Endothelial cell (in vitro differentiated cells): ENCODE results near the gene PPM1D. TPM values are rescaled to one million over a fixed set of nuclear protein-coding genes. Genes with fewer than 3 reads are reported as not detected.

Source experiments
- DNase-seq: peaks from one replicate; pipeline ENCODE4 v3.0.0; 2021; ENCODE audit warnings: low spot score
- H3K27ac Mint-ChIP-seq: one replicate; pipeline ENCODE4 v1.8.0; 2021; ENCODE audit warnings: mixed read lengths, inconsistent platforms; ENCODE audit not compliant: unreplicated experiment
- H3K27me3 Mint-ChIP-seq: one replicate; pipeline ENCODE4 v1.8.0; 2021; ENCODE audit warnings: mild to moderate bottlenecking, moderate library complexity, mixed read lengths, inconsistent platforms; ENCODE audit not compliant: unreplicated experiment
- H3K36me3 Mint-ChIP-seq: one replicate; pipeline ENCODE4 v1.8.0; 2021; ENCODE audit warnings: mild to moderate bottlenecking, low read depth, mixed read lengths, inconsistent platforms; ENCODE audit not compliant: unreplicated experiment
- H3K4me1 Mint-ChIP-seq: one replicate; pipeline ENCODE4 v1.8.0; 2021; ENCODE audit warnings: mild to moderate bottlenecking, mixed read lengths, inconsistent platforms; ENCODE audit not compliant: unreplicated experiment
- H3K4me3 Mint-ChIP-seq: one replicate; pipeline ENCODE4 v1.8.0; 2021; ENCODE audit warnings: mild to moderate bottlenecking, mixed read lengths, inconsistent platforms; ENCODE audit not compliant: unreplicated experiment
- H3K9me3 Mint-ChIP-seq: one replicate; pipeline ENCODE4 v1.8.0; 2021; ENCODE audit warnings: mixed read lengths, inconsistent platforms; ENCODE audit not compliant: unreplicated experiment
- total RNA-seq: library from RNA; stranded (reverse); fragmentation: NEBNext Ultra II Directional; extraction: Animal tissue kit (Norgen Biotek cat#: 25700); gene quantifications from one replicate; pipeline ENCODE4 v1.2.1, GENCODE V29; 2021; ENCODE audit not compliant: unreplicated experiment
- TF ChIP-seq, protein P1 (sequence below): fragments of 200-600 bp; sonication (generic); IDR thresholded peaks from one replicate; pipeline ENCODE4 v1.5.0; 2021; ENCODE audit warnings: antibody characterized with exemption; ENCODE audit not compliant: unreplicated experiment

PPM1D gene
- total RNA-seq, 1 donor from 2014 or later: 14.6 TPM

DNA sequence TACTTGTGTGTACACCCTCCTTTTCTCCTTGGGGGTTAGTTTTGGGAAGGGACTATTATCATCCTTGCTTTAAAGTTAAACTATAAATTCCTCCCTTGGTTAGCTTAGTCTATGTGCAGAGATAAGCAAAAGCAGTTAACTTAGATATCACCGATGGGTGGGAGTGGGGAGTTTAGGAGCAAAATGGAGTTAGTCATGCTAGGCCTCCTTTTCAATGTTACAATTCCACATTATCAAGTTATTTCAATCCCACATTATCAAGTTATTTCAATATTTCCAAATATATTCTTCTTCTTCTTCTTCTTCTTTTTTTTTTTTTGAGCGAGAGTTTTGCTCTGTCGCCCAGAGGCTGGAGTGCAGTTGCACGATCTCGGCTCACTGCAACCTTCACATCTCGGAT lies 76.0 kb downstream of the PPM1D start:
- peaks cover 13% of the 10 kb centered on the region for H3K4me1 Mint-ChIP-seq
- DNase-seq: no peak
- no peak overlapping the region for H3K4me3 Mint-ChIP-seq
- no peak overlapping the region for H3K27ac Mint-ChIP-seq
- no peaks in the 10 kb centered on the region for H3K36me3 Mint-ChIP-seq
- no peaks in the 10 kb centered on the region for H3K27me3 Mint-ChIP-seq
- TF ChIP-seq, protein P1, sequence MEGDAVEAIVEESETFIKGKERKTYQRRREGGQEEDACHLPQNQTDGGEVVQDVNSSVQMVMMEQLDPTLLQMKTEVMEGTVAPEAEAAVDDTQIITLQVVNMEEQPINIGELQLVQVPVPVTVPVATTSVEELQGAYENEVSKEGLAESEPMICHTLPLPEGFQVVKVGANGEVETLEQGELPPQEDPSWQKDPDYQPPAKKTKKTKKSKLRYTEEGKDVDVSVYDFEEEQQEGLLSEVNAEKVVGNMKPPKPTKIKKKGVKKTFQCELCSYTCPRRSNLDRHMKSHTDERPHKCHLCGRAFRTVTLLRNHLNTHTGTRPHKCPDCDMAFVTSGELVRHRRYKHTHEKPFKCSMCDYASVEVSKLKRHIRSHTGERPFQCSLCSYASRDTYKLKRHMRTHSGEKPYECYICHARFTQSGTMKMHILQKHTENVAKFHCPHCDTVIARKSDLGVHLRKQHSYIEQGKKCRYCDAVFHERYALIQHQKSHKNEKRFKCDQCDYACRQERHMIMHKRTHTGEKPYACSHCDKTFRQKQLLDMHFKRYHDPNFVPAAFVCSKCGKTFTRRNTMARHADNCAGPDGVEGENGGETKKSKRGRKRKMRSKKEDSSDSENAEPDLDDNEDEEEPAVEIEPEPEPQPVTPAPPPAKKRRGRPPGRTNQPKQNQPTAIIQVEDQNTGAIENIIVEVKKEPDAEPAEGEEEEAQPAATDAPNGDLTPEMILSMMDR: no peak
- H3K9me3 Mint-ChIP-seq: no peaks in the 10 kb centered on the region

DNA sequence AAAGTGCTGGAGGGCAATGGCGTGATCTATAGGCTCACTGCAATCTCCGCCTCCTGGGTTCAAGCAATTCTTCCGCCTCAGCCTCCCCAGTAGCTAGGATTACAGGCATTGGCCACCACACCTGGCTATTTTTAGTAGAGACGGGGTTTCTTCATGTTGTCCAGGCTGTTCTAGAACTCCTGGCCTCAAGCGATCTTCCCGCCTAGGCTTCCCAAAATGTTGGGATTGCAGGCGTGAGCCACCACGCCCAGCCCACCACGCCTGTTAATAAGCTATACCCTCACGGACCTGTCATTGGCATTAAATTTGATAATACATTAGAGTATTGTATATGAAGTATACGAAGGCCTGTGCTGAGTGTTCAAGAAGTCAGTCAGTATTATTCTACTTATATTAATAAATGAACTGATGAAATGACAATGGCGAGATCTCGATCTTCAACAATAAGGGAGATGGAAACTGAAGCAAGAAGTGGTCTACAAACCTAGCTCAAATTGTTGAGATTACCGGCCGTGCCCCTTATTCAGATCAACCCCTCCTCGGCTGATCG lies 76.8 kb downstream of the PPM1D start:
- H3K27ac Mint-ChIP-seq: peak overlapping the region; percentile 85
- H3K9me3 Mint-ChIP-seq: no peaks in the 10 kb centered on the region
- DNase-seq: no peak
- peaks cover 13% of the 10 kb centered on the region for H3K4me1 Mint-ChIP-seq
- H3K36me3 Mint-ChIP-seq: no peaks in the 10 kb centered on the region
- H3K27me3 Mint-ChIP-seq: no peaks in the 10 kb centered on the region
- peak overlapping the region; percentile 97 for H3K4me3 Mint-ChIP-seq
- TF ChIP-seq, protein P1: no peak

DNA sequence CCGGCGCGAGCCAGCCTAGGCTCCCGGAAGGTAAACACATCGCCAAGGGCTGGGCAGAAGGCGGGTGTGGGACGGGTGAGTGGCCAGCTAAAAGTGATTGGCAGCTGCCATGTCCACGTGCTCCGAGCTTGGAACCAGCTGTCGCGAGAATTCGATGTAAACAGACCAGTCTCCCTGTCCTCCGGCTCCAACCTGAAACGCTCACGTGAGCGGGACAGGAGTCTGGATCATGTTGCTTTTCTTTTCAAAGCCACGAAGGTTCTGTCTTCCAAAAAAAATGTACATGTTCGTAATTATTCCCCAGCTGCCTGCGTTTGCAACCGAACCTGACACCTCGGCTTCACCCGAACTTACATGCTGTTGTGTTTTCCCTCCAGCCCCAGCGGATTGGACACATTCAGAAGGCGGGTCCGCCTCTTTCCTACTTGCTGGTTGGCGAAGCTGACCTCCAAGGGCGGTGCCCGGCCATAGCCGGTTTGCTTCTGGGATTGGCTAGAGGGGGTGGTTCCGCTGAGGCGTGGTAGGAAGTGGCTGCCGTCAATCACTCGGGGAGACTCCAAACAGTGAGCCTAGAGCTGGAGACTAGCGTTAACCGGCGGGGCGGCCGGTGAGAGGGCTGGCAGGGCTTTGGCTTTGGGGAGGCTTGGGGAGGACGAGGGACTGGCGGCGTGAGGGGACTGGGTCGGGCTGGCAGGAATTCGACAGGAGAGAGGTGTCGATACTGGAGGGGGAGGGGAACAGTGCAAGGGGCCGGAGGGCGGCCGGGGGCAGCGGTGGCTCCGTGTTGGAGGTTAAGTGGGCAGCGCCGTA lies 77.5 kb downstream of the PPM1D start, which contains the start of gene BCAS3:
Gene BCAS3, plus strand, starts transcription at position 544 of the 810 bp plus-strand sequence.
- Mint-ChIP-seq H3K27me3 (peaks cover 1% of the 10 kb centered on the region), H3K27ac (peak within 1 kb of the TSS; percentile 85), H3K9me3 (no peaks in the 10 kb centered on the region), H3K4me3 (peak within 1 kb of the TSS; percentile 97), H3K36me3 (no peaks in the 10 kb centered on the region), H3K4me1 (peaks cover 13% of the 10 kb centered on the region)
- TF ChIP-seq, protein P1: no peak
- peak; percentile 92 for DNase-seq

DNA sequence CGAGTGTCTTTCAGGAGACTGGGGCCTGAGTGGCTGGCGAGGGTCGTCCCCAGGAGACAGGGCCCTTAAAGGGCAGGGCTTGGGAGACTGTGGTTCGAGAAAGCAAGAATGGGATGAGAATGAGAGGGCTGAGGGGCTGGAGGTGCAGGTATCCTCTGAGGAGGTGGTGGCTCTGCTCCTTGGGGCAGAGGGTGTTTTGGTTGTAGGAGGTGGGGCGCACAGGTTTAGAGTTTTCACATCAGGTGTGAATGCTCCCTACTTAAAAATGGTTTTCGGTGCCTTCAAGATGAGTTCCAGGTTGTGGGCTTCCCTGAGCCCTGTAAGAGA lies 78.1 kb downstream of the PPM1D start:
- Mint-ChIP-seq H3K4me3 (peak overlapping the region; percentile 97), H3K36me3 (no peaks in the 10 kb centered on the region), H3K9me3 (no peaks in the 10 kb centered on the region), H3K27ac (peak overlapping the region; percentile 85), H3K4me1 (peaks cover 13% of the 10 kb centered on the region), H3K27me3 (peaks cover 1% of the 10 kb centered on the region)
- no peak for DNase-seq
- TF ChIP-seq, protein P1: no peak

DNA sequence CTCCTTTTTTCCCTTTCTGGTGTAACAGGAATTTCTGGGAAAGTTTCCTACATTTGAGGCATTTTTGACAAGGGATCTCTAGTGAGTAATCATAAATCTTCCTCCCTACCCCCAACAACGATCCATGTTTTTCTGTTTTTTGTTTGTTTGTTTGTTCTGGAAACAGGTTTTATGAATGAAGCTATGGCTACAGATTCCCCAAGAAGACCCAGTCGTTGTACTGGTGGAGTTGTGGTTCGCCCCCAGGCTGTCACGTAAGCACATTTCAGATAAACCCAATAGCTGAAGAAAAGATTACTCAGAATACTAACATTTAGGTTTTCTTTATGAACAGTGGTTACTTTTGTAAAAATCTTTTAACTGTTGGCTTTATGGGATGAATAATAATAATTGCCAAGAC lies 79.3 kb downstream of the PPM1D start:
- Mint-ChIP-seq H3K9me3 (no peaks in the 10 kb centered on the region), H3K4me1 (peaks cover 13% of the 10 kb centered on the region), H3K27ac (no peak overlapping the region), H3K4me3 (peak overlapping the region; percentile 73), H3K27me3 (peaks cover 1% of the 10 kb centered on the region), H3K36me3 (no peaks in the 10 kb centered on the region)
- TF ChIP-seq, protein P1: no peak
- no peak for DNase-seq
